IMR-90 (cell line): Measurements from ENCODE around the gene COLEC11. TPM values are rescaled to one million over a fixed set of nuclear protein-coding genes. Genes with fewer than 3 reads are reported as not detected.

Experiments used
- ATAC-seq: fragments of 200-7000 bp; cut with Tn5 transposase; 2 replicates; pipeline ENCODE4 v1.9.1; 2020; ENCODE audit warnings: low read depth, mild to moderate bottlenecking, moderate library complexity
- BruUV-seq: library from RNA; stranded (reverse); fragments of 400-500 nt; replicated peaks from 2 replicates; lab custom pipeline; 2021; lab: Mats Ljungman, UMichigan
- CTCF ChIA-PET: fragments of 300-600 bp; formaldehyde crosslinking; extraction: SDS; loops from one replicate; lab custom pipeline; 2021; ENCODE audit warnings: antibody characterized with exemption; lab: Yijun Ruan, JAX
- POLR2A ChIA-PET: fragments of 300-600 bp; sonication (Branson Sonifier 250); formaldehyde crosslinking; loops from one replicate; lab custom pipeline; 2022; ENCODE audit warnings: antibody characterized with exemption; ENCODE audit not compliant: unreplicated experiment; lab: Charles Lee
- DNase-seq: peaks from one replicate; pipeline ENCODE4 v3.0.0; 2013
- H2AFZ ChIP-seq: replicated peaks from 2 replicates; pipeline ENCODE3; 2013; ENCODE audit warnings: low read length, mild to moderate bottlenecking; ENCODE audit not compliant: poor library complexity
- H2AK5ac ChIP-seq: 2 replicates; pipeline ENCODE4 v1.6.1; 2013; ENCODE audit warnings: low read depth, low read length, inconsistent platforms
- H2AK9ac ChIP-seq: replicated peaks from 2 replicates; pipeline ENCODE3; 2013; ENCODE audit warnings: mild to moderate bottlenecking, low read depth, low read length, moderate library complexity; ENCODE audit not compliant: poor library complexity
- H2BK120ac ChIP-seq: 2 replicates; pipeline ENCODE4 v1.6.1; 2013; ENCODE audit warnings: low read depth, low read length, inconsistent platforms
- H2BK15ac ChIP-seq: 3 replicates; pipeline ENCODE4 v1.6.1; 2013; ENCODE audit warnings: low read depth, low read length, inconsistent platforms
- H2BK20ac ChIP-seq: 2 replicates; pipeline ENCODE4 v1.6.1; 2013; ENCODE audit warnings: low read depth, mild to moderate bottlenecking, inconsistent platforms, low read length, moderate library complexity
- H2BK5ac ChIP-seq: 2 replicates; pipeline ENCODE4 v1.6.1; 2013; ENCODE audit warnings: mild to moderate bottlenecking, low read depth, low read length, inconsistent platforms; ENCODE audit not compliant: poor library complexity, severe bottlenecking
- H3K14ac ChIP-seq: replicated peaks from 2 replicates; pipeline ENCODE4 v1.6.1; 2013; ENCODE audit warnings: low read depth, low read length, inconsistent platforms
- H3K18ac ChIP-seq: 2 replicates; pipeline ENCODE4 v1.6.1; 2013; ENCODE audit warnings: low read depth, low read length, control low read depth
- H3K23ac ChIP-seq: 2 replicates; pipeline ENCODE4 v1.6.1; 2013; ENCODE audit warnings: low read depth, low read length, inconsistent platforms
- H3K27ac ChIP-seq: 2 replicates; pipeline ENCODE4 v1.5.1; 2013; ENCODE audit warnings: mild to moderate bottlenecking, control low read depth, low read length; ENCODE audit not compliant: insufficient read depth
- H3K27me3 ChIP-seq: 2 replicates; pipeline ENCODE4 v1.6.1; 2013; ENCODE audit warnings: low read length; ENCODE audit not compliant: control insufficient read depth, insufficient read depth
- H3K36me3 ChIP-seq: 2 replicates; pipeline ENCODE4 v1.6.1; 2013; ENCODE audit warnings: low read length, mixed read lengths; ENCODE audit not compliant: control insufficient read depth, insufficient read depth
- H3K4ac ChIP-seq: 2 replicates; pipeline ENCODE4 v1.6.1; 2013; ENCODE audit warnings: low read depth, low read length, inconsistent platforms
- H3K4me1 ChIP-seq: 2 replicates; pipeline ENCODE4 v1.6.1; 2013; ENCODE audit warnings: low read length, mixed read lengths; ENCODE audit not compliant: control insufficient read depth, insufficient read depth
- H3K4me2 ChIP-seq: 2 replicates; pipeline ENCODE4 v1.6.1; 2013; ENCODE audit warnings: low read depth, mild to moderate bottlenecking, control low read depth, low read length, moderate library complexity
- H3K4me3 ChIP-seq: 2 replicates; pipeline ENCODE4 v1.5.1; 2013; ENCODE audit warnings: low read depth, mild to moderate bottlenecking, control low read depth, low read length, moderate library complexity; ENCODE audit not compliant: insufficient read depth
- H3K56ac ChIP-seq: 2 replicates; pipeline ENCODE4 v1.6.1; 2013; ENCODE audit warnings: low read length, inconsistent platforms; ENCODE audit not compliant: insufficient read depth; ENCODE audit errors: extremely low read depth
- H3K79me1 ChIP-seq, 2 experiments: 2 replicates each; pipeline ENCODE4 v1.6.1; 2013; ENCODE audit warnings: low read length in 2 of 2, inconsistent platforms in 1 of 2, low read depth in 1 of 2
- H3K9ac ChIP-seq: 2 replicates; pipeline ENCODE4 v1.6.1; 2013; ENCODE audit warnings: low read depth, low read length, control low read depth
- H3K9me1 ChIP-seq: 2 replicates; pipeline ENCODE4 v1.6.1; 2013; ENCODE audit warnings: low read length, inconsistent platforms; ENCODE audit not compliant: insufficient read depth
- H3K9me3 ChIP-seq: 2 replicates; pipeline ENCODE4 v1.6.1; 2013; ENCODE audit warnings: low read length; ENCODE audit not compliant: control insufficient read depth, insufficient read depth
- H4K20me1 ChIP-seq: 2 replicates; pipeline ENCODE4 v1.6.1; 2013; ENCODE audit warnings: low read length, inconsistent platforms; ENCODE audit not compliant: insufficient read depth
- H4K5ac ChIP-seq: 2 replicates; pipeline ENCODE4 v1.6.1; 2013; ENCODE audit warnings: mild to moderate bottlenecking, low read depth, low read length, control low read depth
- H4K8ac ChIP-seq, 2 experiments: 2 replicates each; pipeline ENCODE4 v1.6.1; 2013; ENCODE audit warnings: low read depth in 2 of 2, low read length in 2 of 2, control low read depth in 1 of 2, inconsistent platforms in 1 of 2
- H4K91ac ChIP-seq: 2 replicates; pipeline ENCODE4 v1.6.1; 2013; ENCODE audit warnings: low read depth, low read length, inconsistent platforms; ENCODE audit not compliant: insufficient read depth
- CHD1 ChIP-seq: IDR thresholded peaks from 2 replicates; pipeline ENCODE4 v1.6.1; 2012; ENCODE audit warnings: low read depth, low read length, improper control_type of control experiment
- CTCF ChIP-seq: conservative IDR thresholded peaks from 2 replicates; pipeline ENCODE4 v1.5.1; 2012; ENCODE audit warnings: mild to moderate bottlenecking, low read depth, low read length, improper control_type of control experiment
- NFE2L2 ChIP-seq: fragments of 150-350 bp; IDR thresholded peaks from 2 replicates; pipeline ENCODE4 v1.6.1; 2016; ENCODE audit warnings: low read depth, mild to moderate bottlenecking, low read length
- POLR2A ChIP-seq: IDR thresholded peaks from 2 replicates; pipeline ENCODE4 v1.6.1; 2012; ENCODE audit warnings: mild to moderate bottlenecking, low read depth, low read length
- WGBS, 2 experiments: methylation state at CpG; one replicate each; pipeline versions ENCODE4 v1.1.5 to v1.1.7; 2013; ENCODE audit warnings: missing lambda C conversion rate in 2 of 2; ENCODE audit not compliant: insufficient read length in 1 of 2; ENCODE audit errors: extremely low coverage in 2 of 2; 5-methylcytosine and 5-hydroxymethylcytosine counted together
- dilution Hi-C: fragments of 300-500 bp; cut with HindIII; formaldehyde crosslinking; loops from one replicate; pipeline ENCODE4 v1.14.3; 2018; ENCODE audit warnings: low sequenced_read_pairs; ENCODE audit not compliant: unreplicated experiment
- in situ Hi-C: fragments of 300-500 bp; cut with MboI; formaldehyde crosslinking; loops from 3 replicates; pipeline ENCODE4 v1.14.3; 2019; ENCODE audit warnings: low sequenced_read_pairs, inconsistent platforms, mixed read lengths
- intact Hi-C: fragments of 100-400 bp; cut with micrococcal nuclease; formaldehyde crosslinking; loops from 2 replicates; pipeline ENCODE4 v1.10.0; 2022
- polyA plus RNA-seq, 3 experiments: library from polyadenylated mRNA; depleted of rRNA; stranded (reverse); fragments of >200 nt; gene quantifications; 2 replicates each; pipeline ENCODE4 v1.2.3, GENCODE V29; 2012; ENCODE audit warnings: low replicate concordance in 1 of 3
- total RNA-seq: library from RNA; depleted of rRNA; stranded (reverse); fragments of >200 nt; gene quantifications from 2 replicates; pipeline ENCODE4 v1.2.3, GENCODE V29; 2012

COLEC11 gene
- total and polyA plus RNA-seq, 2 of the 4 experiments (the other 2 are of a cell fraction) = under 0.01 to 0.24 TPM

GRCh38 chr2:3611589-3611988 is 16.7 kb downstream of the COLEC11 start:
- ChIA-PET CTCF (no interaction called here), POLR2A (no interaction called here)
- H3K9me1 ChIP-seq = no peaks in the 10 kb centered on the region
- no peak overlapping the region for H3K4me3 ChIP-seq
- no peak overlapping the region for H4K8ac ChIP-seq
- no peak overlapping the region for H4K5ac ChIP-seq
- no peak overlapping the region for H3K9ac ChIP-seq
- H3K36me3 ChIP-seq = no peaks in the 10 kb centered on the region
- no peak overlapping the region for H3K56ac ChIP-seq
- H3K79me1 ChIP-seq = no peaks in the 10 kb centered on the region
- intact Hi-C loops (no loop called here), in situ Hi-C loops (no loop called here), dilution Hi-C loops (no loop called here)
- no peaks in the 10 kb centered on the region for H4K20me1 ChIP-seq
- H3K27me3 ChIP-seq = peaks cover 5% of the 10 kb centered on the region; the same call in 1 of the 2 replicates
- DNase-seq (no peak), ATAC-seq (no peak)
- H3K18ac ChIP-seq = no peak overlapping the region
- BruUV-seq = no TSS peak
- H3K23ac ChIP-seq = no peak overlapping the region
- H2AK9ac ChIP-seq = no peak overlapping the region
- no peak overlapping the region for H3K4me2 ChIP-seq
- no peak for TF ChIP-seq CHD1
- TF ChIP-seq CTCF = no peak
- TF ChIP-seq NFE2L2 = no peak
- no peak for TF ChIP-seq POLR2A
- H3K14ac ChIP-seq = no peak overlapping the region
- no peak overlapping the region for H4K91ac ChIP-seq
- no peak overlapping the region for H2AFZ ChIP-seq
- H2AK5ac ChIP-seq = no peak overlapping the region
- no peak overlapping the region for H2BK5ac ChIP-seq
- H3K4ac ChIP-seq = no peak overlapping the region
- 60% methylated on average over 1 of the region's 11 CpGs; no CpG with 5 or more reads in 1 of the 2 experiments for WGBS, 2 experiments
- H3K27ac ChIP-seq = no peak overlapping the region
- no peak overlapping the region for H2BK20ac ChIP-seq
- peaks cover 3% of the 10 kb centered on the region; the same call in 1 of the 2 replicates for H3K9me3 ChIP-seq
- H2BK15ac ChIP-seq = no peak overlapping the region
- no peaks in the 10 kb centered on the region for H3K4me1 ChIP-seq
- no peak overlapping the region for H2BK120ac ChIP-seq
